Heart right ventricle (tissue), 16 donors: ENCODE data around the gene ADCK1. TPM values are rescaled to one million over a fixed set of nuclear protein-coding genes. Genes with fewer than 3 reads are reported as not detected.
"Not testable (repeated sequence)": the region's sequence is repeated elsewhere in the genome, so short reads cannot be mapped to it uniquely, and the experiment has no call there.

Source experiments
- ATAC-seq, 8 donors: fragments of 200-7000 bp; cut with Tn5 transposase; one replicate each; pipeline ENCODE4 v1.9.1; 2020; ENCODE audit warnings: mild to moderate bottlenecking in 8 of 8, moderate library complexity in 8 of 8, moderate number of reproducible peaks in 1 of 8
- DNase-seq, 2 donors: peaks; one replicate each; pipeline ENCODE4 v3.0.0-alpha.2; 2020
- H3K27ac ChIP-seq, 10 donors: fragments of 200-600 bp; sonication (generic) in 2 of 10; one replicate each; pipeline versions ENCODE4 v1.5.0 to v1.8.0; 2020 to 2022; ENCODE audit warnings: mild to moderate bottlenecking in 3 of 10
- H3K27me3 ChIP-seq, 7 donors: fragments of 200-600 bp; one replicate each; pipeline ENCODE4 v1.8.0; 2021 to 2022; ENCODE audit warnings: mild to moderate bottlenecking in 2 of 7
- H3K36me3 ChIP-seq, 9 donors: fragments of 200-600 bp; sonication (generic) in 1 of 9; one replicate each; pipeline versions ENCODE4 v1.5.0 to v1.8.0; 2020 to 2022; ENCODE audit warnings: mild to moderate bottlenecking in 2 of 9
- H3K4me1 ChIP-seq, 9 donors: fragments of 200-600 bp; sonication (generic) in 1 of 9; one replicate each; pipeline versions ENCODE4 v1.5.0 to v1.8.0; 2020 to 2022; ENCODE audit warnings: mild to moderate bottlenecking in 4 of 9
- H3K4me3 ChIP-seq, 10 donors: fragments of 200-600 bp; sonication (generic) in 2 of 10; one replicate each; pipeline versions ENCODE4 v1.5.0 to v1.8.0; 2020 to 2022; ENCODE audit warnings: mild to moderate bottlenecking in 7 of 10, moderate library complexity in 2 of 10
- H3K9me3 ChIP-seq, 11 donors: fragments of 200-600 bp in 10 of 11; sonication (generic) in 2 of 11; one replicate each; pipeline versions ENCODE4 v1.5.0 to v1.8.0; 2013 to 2022; ENCODE audit warnings: mild to moderate bottlenecking in 2 of 11, control low read depth in 1 of 11, moderate library complexity in 1 of 11
- CTCF ChIP-seq, 9 donors: fragments of 200-600 bp; sonication (generic) in 2 of 9; IDR thresholded peaks; one replicate each; pipeline versions ENCODE4 v1.5.0 to v1.8.0; 2021 to 2022; ENCODE audit warnings: antibody characterized with exemption in 9 of 9, mild to moderate bottlenecking in 5 of 9, moderate library complexity in 1 of 9
- WGBS, 2 donors: extraction: QIAGEN DNeasy Blood & Tissue Kit; methylation state at CpG; one replicate each; pipeline ENCODE4 v1.1.7; 2013; ENCODE audit warnings: inconsistent platforms in 1 of 2; 5-methylcytosine and 5-hydroxymethylcytosine counted together
- intact Hi-C, 10 donors: fragments of 100-400 bp; cut with DNase I; formaldehyde crosslinking; loops; one replicate each; pipeline versions ENCODE4 v1.11.1 to v1.14.2; 2022
- polyA plus RNA-seq, 2 donors: library from polyadenylated mRNA; stranded (reverse); fragments of 200-250 nt; gene quantifications; one replicate each; pipeline ENCODE4 v1.2.3, GENCODE V29; 2013
- total RNA-seq, 10 donors: library from RNA; stranded (reverse); fragmentation: NEBNext Ultra II Directional in 3 of 10; extraction: Animal tissue kit (Norgen Biotek cat#: 25700) in 3 of 10; gene quantifications; one replicate each; pipeline versions ENCODE4 v1.2.1 to v1.2.4, GENCODE V29; 2021 to 2023
- donor health status: Arrhythmogenic right ventricular cardiomyopathy.
- donor health status: ischemic (EF 13 %, LVEDD 7.1; RV severe dilation, severe dysfunction).
- donor health status: healthy with polysubstance abuse.
- donor health status: DM: no; HTN: yes; CAD: no.
- donor health status: DM: no; HTN: no; CAD: no.
- donor health status: ischemic (EF 25% LVEDD 6.9; RV normal size, moderate dysfunction).
- donor health status: ischemic (EF 25% LVEDD 5.7; RV mildly dilated, moderate dysfunction).
- donor health status: healthy.
- donor health status: DM: yes; HTN: yes; CAD: no.
- donor health status: Ischemic cardiomyopathy.
- donor health status: ischemic (EF 35%, LVEDD 5.7; RV mildly dilated, moderate dysfunction).
- donor health status: nonischemic (EF 11% LVEDD 7.7; RV severe dilation, severe dysfunction).
- donor health status: DM: yes; HTN: yes; CAD: no.
- donor health status: PGD.
- donor health status: ischemic (EF 29% LVEDD 5.4; RV normal size, mild dysfunction).
- donor health status: nonischemic (EF 23%, LVEDD 6.1; RV moderate dilation, normal function).

The ADCK1 gene
- total and polyA plus RNA-seq, 12 donors: 6.2 to 33.9 (median 7.3) TPM

- Histone ChIP-seq H3K9me3 (no peaks in the 10 kb centered on the region), H3K36me3 (no peaks in the 10 kb centered on the region), H3K4me3 (no peak overlapping the region), H3K27ac (no peak overlapping the region), H3K4me1 (peaks cover 0 to 5% (median under 1%) of the 10 kb centered on the region in 9 donors), H3K27me3 (peaks cover 0 to 4% (median 0%) of the 10 kb centered on the region in 7 donors)
- ATAC-seq (no peak), DNase-seq (no peak)
- WGBS, 2 donors: 65 to 70% methylated on average over 4 of the region's 4 CpGs
- intact Hi-C loops: no loop called here
- TF ChIP-seq CTCF (IDR thresholded peaks at IDR 0.05): no peak
Observed at GRCh38 chr14:77794357-77794756, 5.6 kb upstream of the ADCK1 start.

- H3K27ac ChIP-seq: peak overlapping the region in 9 of 10 donors; percentile 90 to 98 (median 93)
- H3K9me3 ChIP-seq, ATAC-seq, H3K27me3 ChIP-seq, H3K36me3 ChIP-seq, DNase-seq: not testable (repeated sequence)
- WGBS, 2 donors: 76 to 78% methylated on average over 13 of the region's 13 CpGs
- intact Hi-C loops: loop anchor here in 1 of 10 donors (5.0 kb wide), 1 partner anchor 37 kb away; the partner anchor contains the start of gene SNW1
- peak overlapping the region; percentile 43 to 95 (median 82) for H3K4me3 ChIP-seq
- H3K4me1 ChIP-seq: peaks cover 0 to 30% (median 8%) of the 10 kb centered on the region in 9 donors
Observed at GRCh38 chr14:77799456-77799855, 453 bp upstream of the ADCK1 start.

- Histone ChIP-seq H3K36me3 (no peaks in the 10 kb centered on the region), H3K27me3 (no peaks in the 10 kb centered on the region), H3K9me3 (no peaks in the 10 kb centered on the region), H3K27ac (peak overlapping the region in 9 of 10 donors; percentile 90 to 98 (median 93)), H3K4me3 (peak overlapping the region in 9 of 10 donors; percentile 62 to 95 (median 83)), H3K4me1 (peaks cover 0 to 30% (median 8%) of the 10 kb centered on the region in 9 donors)
- DNase-seq (no peak), ATAC-seq (no peak)
- no peak for TF ChIP-seq CTCF (IDR thresholded peaks at IDR 0.05)
- intact Hi-C loops: loop anchor here in 6 of 10 donors (1.0 to 10.0 kb wide), 5 partner anchors 39 to 146 kb away; partner anchors contain the start of gene SNW1 (in 5 of the 6)
- WGBS, 2 donors: 84 to 91% methylated on average over 1 of the region's 1 CpG
Observed at GRCh38 chr14:77800814-77801213, 905 bp downstream of the ADCK1 start.

DNA sequence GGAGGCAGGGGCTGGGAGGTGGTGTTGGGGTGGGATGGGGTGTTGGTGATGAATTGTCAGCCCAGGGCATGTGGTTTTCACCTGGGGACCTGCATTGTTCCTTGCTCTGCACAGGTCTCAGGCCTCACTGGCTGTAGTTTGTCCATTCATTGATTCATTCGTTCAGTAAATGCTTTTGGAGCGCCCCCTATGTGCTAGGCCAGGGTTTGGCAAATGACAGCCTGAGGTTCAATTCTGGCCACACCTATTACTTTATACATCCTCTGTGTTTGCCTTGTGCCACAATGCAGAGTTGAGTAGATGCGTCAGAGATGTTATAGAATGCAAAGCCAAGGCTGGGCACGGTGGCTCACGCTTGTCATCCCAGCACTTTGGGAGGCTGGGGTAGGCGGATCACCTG is 4.7 kb downstream of the ADCK1 start:
- peak in 3 of 9 donors; percentile 4 to 34 (median 8) for TF ChIP-seq CTCF (IDR thresholded peaks at IDR 0.05)
- intact Hi-C loops: loop anchor here in 4 of 10 donors (5.0 to 10.0 kb wide), 3 partner anchors 42 to 150 kb away; partner anchors contain the start of gene SNW1 (in 2 of the 4)
- Histone ChIP-seq H3K36me3 (no peaks in the 10 kb centered on the region), H3K4me3 (no peak overlapping the region), H3K4me1 (peaks cover 0 to 22% (median 8%) of the 10 kb centered on the region in 9 donors), H3K27me3 (no peaks in the 10 kb centered on the region), H3K9me3 (no peaks in the 10 kb centered on the region), H3K27ac (no peak overlapping the region)
- WGBS, 2 donors: 62 to 68% methylated on average over 6 of the region's 6 CpGs
- DNase-seq: no peak
- no peak for ATAC-seq

DNA sequence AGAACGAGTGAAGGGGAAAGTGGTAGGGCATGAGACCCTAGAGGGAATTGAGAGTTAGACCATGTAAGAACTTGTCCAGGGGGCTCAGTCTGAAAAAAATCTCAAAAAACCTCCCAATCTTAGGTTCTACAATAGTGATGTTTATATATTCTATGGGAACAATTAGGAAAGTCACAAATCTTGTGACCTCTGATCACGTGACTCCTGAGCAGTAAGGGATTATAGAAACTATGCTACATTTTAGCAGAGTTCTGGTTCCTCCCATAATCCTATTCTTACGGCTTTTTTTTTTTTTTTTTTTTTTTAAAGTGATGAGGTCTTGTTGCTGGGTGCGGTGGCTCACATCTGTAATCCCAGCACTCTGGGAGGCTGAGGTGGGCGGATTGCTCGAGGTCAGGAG is 5.8 kb downstream of the ADCK1 start:
- Histone ChIP-seq H3K27me3 (no peaks in the 10 kb centered on the region), H3K27ac (no peak overlapping the region), H3K4me1 (peaks cover 0 to 16% (median 3%) of the 10 kb centered on the region in 9 donors), H3K36me3 (no peaks in the 10 kb centered on the region), H3K4me3 (no peak overlapping the region), H3K9me3 (no peaks in the 10 kb centered on the region)
- intact Hi-C loops: loop anchor here in 1 of 10 donors (10.0 kb wide), 1 partner anchor 151 kb away; no protein-coding TSS in a partner anchor
- no peak for ATAC-seq
- WGBS, 2 donors: 89 to 93% methylated on average over 6 of the region's 6 CpGs
- no peak for DNase-seq
- no peak for TF ChIP-seq CTCF (IDR thresholded peaks at IDR 0.05)
